ENCODE results near the gene SLC7A1. TPM values are rescaled to one million over a fixed set of nuclear protein-coding genes. Genes with fewer than 3 reads are reported as not detected.
"Not testable (repeated sequence)": the region's sequence is repeated elsewhere in the genome, so short reads cannot be mapped to it uniquely, and the experiment has no call there.

SLC7A1 gene
- total RNA-seq, result 111 and 114 TPM in 2 replicates

- Mint-ChIP-seq H3K27me3 (ENCODE audit: low read depth) (peaks cover 2% of the 10 kb centered on the region), H3K4me3 (ENCODE audit: low read depth) (peak within 1 kb of the TSS; percentile 90), H3K4me1 (ENCODE audit: low read depth) (peaks cover 39% of the 10 kb centered on the region), H3K36me3 (ENCODE audit: low read depth) (peaks cover 33% of the 10 kb centered on the region), H3K27ac (peak within 1 kb of the TSS; percentile 95), H3K9me3 (no peaks in the 10 kb centered on the region)
- peak; percentile 85 for DNase-seq (ENCODE audit: low spot score)
- intact Hi-C loops (cut with micrococcal nuclease), result loop anchor here (1.0 to 2.0 kb wide), 3 partner anchors 53 to 520 kb away; partner anchors contain the start of gene UBL3
These were observed at the start of gene SLC7A1 for GRCh38 chr13:29595380-29596063. TSS of gene SLC7A1 (minus strand) at chr13:29595688. CDS start at chr13:29536188, 59,500 bp downstream.

GRCh38 chr13:29640665-29641064, 45.2 kb upstream of the SLC7A1 start:
- H3K9me3 Mint-ChIP-seq, result no peaks in the 10 kb centered on the region
- DNase-seq (ENCODE audit: low spot score), result no peak
- H3K27me3 Mint-ChIP-seq (ENCODE audit: low read depth), result peaks cover 9% of the 10 kb centered on the region
- no peaks in the 10 kb centered on the region for H3K4me1 Mint-ChIP-seq (ENCODE audit: low read depth)
- intact Hi-C loops (cut with micrococcal nuclease), result no loop called here
- H3K4me3 Mint-ChIP-seq (ENCODE audit: low read depth), result no peak overlapping the region
- no peak overlapping the region for H3K27ac Mint-ChIP-seq
- H3K36me3 Mint-ChIP-seq (ENCODE audit: low read depth), result no peaks in the 10 kb centered on the region

- H3K9me3 Mint-ChIP-seq; intact Hi-C loops (cut with micrococcal nuclease); DNase-seq (ENCODE audit: low spot score); H3K4me3 Mint-ChIP-seq (ENCODE audit: low read depth); H3K27ac Mint-ChIP-seq; H3K4me1 Mint-ChIP-seq (ENCODE audit: low read depth); H3K36me3 Mint-ChIP-seq (ENCODE audit: low read depth): not testable (repeated sequence)
- peaks cover 27% of the 10 kb centered on the region for H3K27me3 Mint-ChIP-seq (ENCODE audit: low read depth)
These were observed 41.3 kb upstream of the SLC7A1 start for GRCh38 chr13:29636831-29637230.

DNA sequence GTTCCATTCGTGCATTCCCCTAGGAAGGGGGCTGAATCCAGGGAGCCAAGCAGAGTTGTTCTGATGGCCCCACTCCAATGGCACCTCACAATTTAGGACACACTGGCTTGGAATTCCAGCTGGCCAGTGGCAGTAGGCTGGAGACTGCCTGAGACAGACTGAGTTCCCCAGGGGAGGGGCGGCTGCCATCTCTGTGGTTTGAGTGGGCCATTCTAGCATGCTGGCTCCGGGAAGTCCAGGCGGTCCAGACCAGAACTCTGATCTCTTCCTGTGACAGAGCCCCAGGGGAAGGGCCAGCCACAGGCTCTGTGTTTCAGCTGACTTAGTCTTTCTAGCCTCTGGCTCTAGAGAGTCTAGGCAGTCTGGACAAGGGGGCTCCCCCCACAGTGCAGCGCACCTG, 29.5 kb upstream of the SLC7A1 start:
- peaks cover 36% of the 10 kb centered on the region for H3K27me3 Mint-ChIP-seq (ENCODE audit: low read depth)
- intact Hi-C loops (cut with micrococcal nuclease), result no loop called here

DNA sequence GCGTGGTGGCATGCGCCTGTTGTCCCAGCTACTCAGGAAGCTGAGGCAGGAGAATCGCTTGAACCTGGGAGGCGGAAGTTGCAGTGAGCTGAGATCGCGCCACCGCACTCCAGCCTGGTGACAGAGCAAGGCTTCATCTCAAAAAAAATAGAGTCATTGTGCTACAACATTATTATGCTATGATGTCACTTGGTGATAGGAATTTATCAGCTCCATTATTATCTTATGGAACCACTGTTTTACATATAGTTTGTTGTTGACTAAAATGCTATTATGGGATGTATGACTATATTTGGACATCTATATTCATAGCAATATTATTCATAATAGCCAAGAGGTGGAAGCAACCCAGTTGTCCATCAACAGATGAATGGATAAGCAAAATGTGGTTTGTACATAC, 26.4 kb upstream of the SLC7A1 start:
- Mint-ChIP-seq H3K4me1 (ENCODE audit: low read depth) (no peaks in the 10 kb centered on the region), H3K36me3 (ENCODE audit: low read depth) (no peaks in the 10 kb centered on the region), H3K9me3 (no peaks in the 10 kb centered on the region), H3K27me3 (ENCODE audit: low read depth) (peaks cover 19% of the 10 kb centered on the region), H3K27ac (no peak overlapping the region), H3K4me3 (ENCODE audit: low read depth) (no peak overlapping the region)
- intact Hi-C loops (cut with micrococcal nuclease), result no loop called here
- no peak for DNase-seq (ENCODE audit: low spot score)

More for the DNA sequence above, 29.5 kb upstream of the SLC7A1 start:
- no peaks in the 10 kb centered on the region for H3K4me1 Mint-ChIP-seq (ENCODE audit: low read depth)
- H3K9me3 Mint-ChIP-seq, result no peaks in the 10 kb centered on the region
- H3K4me3 Mint-ChIP-seq (ENCODE audit: low read depth), result no peak overlapping the region
- no peak for DNase-seq (ENCODE audit: low spot score)
- H3K27ac Mint-ChIP-seq, result no peak overlapping the region
- H3K36me3 Mint-ChIP-seq (ENCODE audit: low read depth), result no peaks in the 10 kb centered on the region

- intact Hi-C loops (cut with micrococcal nuclease), result no loop called here
- DNase-seq (ENCODE audit: low spot score), result no peak
- Mint-ChIP-seq H3K4me3 (ENCODE audit: low read depth) (no peak overlapping the region), H3K27me3 (ENCODE audit: low read depth) (peaks cover 20% of the 10 kb centered on the region), H3K36me3 (ENCODE audit: low read depth) (no peaks in the 10 kb centered on the region), H3K4me1 (ENCODE audit: low read depth) (no peaks in the 10 kb centered on the region), H3K27ac (no peak overlapping the region), H3K9me3 (no peaks in the 10 kb centered on the region)
These were observed 25.7 kb upstream of the SLC7A1 start for GRCh38 chr13:29621051-29621800.

GRCh38 chr13:29619995-29620394, 24.5 kb upstream of the SLC7A1 start:
- H3K27ac Mint-ChIP-seq, result no peak overlapping the region
- intact Hi-C loops (cut with micrococcal nuclease), result no loop called here
- H3K4me3 Mint-ChIP-seq (ENCODE audit: low read depth), result no peak overlapping the region
- H3K9me3 Mint-ChIP-seq, result no peaks in the 10 kb centered on the region
- no peaks in the 10 kb centered on the region for H3K4me1 Mint-ChIP-seq (ENCODE audit: low read depth)
- no peaks in the 10 kb centered on the region for H3K36me3 Mint-ChIP-seq (ENCODE audit: low read depth)
- peaks cover 28% of the 10 kb centered on the region for H3K27me3 Mint-ChIP-seq (ENCODE audit: low read depth)
- no peak for DNase-seq (ENCODE audit: low spot score)

DNA sequence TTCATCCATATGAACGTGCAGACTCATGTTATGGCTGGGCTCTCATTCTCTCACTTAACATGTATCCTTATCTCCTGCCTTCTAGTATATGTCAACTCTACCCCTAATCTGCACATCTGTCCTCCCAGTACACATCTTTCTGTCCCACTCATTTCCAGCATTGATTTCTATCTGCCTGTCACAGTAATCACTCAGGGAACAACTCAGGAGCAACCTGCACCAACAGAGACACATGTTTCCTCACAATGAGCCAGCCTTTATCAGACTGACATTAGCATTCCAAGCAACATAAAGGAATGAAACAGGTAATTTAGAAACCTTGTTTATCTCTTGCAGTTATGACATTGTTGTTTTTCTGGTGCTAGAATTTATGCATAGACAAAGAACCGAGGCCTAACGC, 17.6 kb upstream of the SLC7A1 start:
- intact Hi-C loops (cut with micrococcal nuclease), result no loop called here
- Mint-ChIP-seq H3K27ac (no peak overlapping the region), H3K27me3 (ENCODE audit: low read depth) (peaks cover 51% of the 10 kb centered on the region), H3K4me1 (ENCODE audit: low read depth) (no peaks in the 10 kb centered on the region), H3K36me3 (ENCODE audit: low read depth) (no peaks in the 10 kb centered on the region), H3K9me3 (no peaks in the 10 kb centered on the region), H3K4me3 (ENCODE audit: low read depth) (no peak overlapping the region)
- no peak for DNase-seq (ENCODE audit: low spot score)

- Mint-ChIP-seq H3K9me3 (no peaks in the 10 kb centered on the region), H3K36me3 (ENCODE audit: low read depth) (no peaks in the 10 kb centered on the region), H3K4me1 (ENCODE audit: low read depth) (peaks cover 2% of the 10 kb centered on the region), H3K27me3 (ENCODE audit: low read depth) (peaks cover 43% of the 10 kb centered on the region), H3K4me3 (ENCODE audit: low read depth) (no peak overlapping the region), H3K27ac (no peak overlapping the region)
- intact Hi-C loops (cut with micrococcal nuclease), result no loop called here
- DNase-seq (ENCODE audit: low spot score), result no peak
These were observed 12.0 kb upstream of the SLC7A1 start for GRCh38 chr13:29607465-29607864.

DNA sequence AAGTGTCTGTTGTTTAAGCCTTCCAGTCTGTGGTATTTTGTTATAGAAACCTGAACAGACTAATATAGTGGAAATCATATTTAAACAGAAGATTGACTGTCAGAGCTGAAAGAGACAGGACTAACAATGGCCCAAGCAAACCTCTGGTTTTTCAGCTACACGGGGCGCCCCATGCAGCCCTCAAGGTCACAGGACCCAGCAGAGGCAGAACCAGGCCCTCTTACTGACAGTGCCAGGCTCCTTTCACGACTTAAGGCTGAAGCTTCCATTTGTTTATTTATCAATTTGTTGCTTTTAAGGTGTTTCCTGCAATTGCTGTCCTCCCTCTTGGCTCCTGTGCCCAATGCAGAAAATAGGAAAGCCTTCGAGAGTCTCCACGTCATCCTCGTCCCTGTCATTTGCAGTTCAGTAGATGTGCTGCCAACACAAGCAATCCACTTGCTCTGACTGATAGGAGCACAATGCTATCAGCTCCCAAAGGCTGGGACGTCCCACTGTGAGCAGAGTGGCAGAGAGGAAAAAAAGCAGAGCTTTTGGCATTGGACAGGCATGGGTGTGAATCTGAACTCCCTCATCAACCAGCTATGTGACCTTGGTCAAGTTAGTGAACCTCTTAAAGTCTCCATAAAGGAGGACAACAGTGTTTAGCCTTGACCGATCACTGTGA, 10.5 kb upstream of the SLC7A1 start:
- Mint-ChIP-seq H3K4me1 (ENCODE audit: low read depth) (peaks cover 2% of the 10 kb centered on the region), H3K4me3 (ENCODE audit: low read depth) (no peak overlapping the region), H3K27me3 (ENCODE audit: low read depth) (peaks cover 45% of the 10 kb centered on the region), H3K36me3 (ENCODE audit: low read depth) (no peaks in the 10 kb centered on the region), H3K9me3 (no peaks in the 10 kb centered on the region), H3K27ac (no peak overlapping the region)
- DNase-seq (ENCODE audit: low spot score), result no peak
- intact Hi-C loops (cut with micrococcal nuclease), result no loop called here

DNA sequence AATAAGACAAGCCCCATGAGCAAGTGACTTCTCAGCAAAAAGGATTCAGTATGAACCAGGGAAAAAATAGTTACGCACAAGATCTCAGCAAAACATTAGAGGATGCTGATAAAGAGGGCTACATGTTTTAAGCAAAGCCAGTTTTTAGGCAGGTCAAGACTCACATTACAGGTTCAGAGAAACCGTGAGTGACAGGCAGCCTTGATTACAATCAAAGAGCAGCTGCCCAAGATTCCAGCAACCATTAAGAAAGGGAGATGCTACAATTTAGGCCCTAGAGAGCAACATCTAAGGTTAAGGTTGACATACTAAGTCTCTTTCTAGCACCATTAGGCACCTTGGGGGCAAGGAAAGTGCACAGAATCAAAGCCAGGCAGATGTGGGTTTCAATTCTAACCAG, 2.8 kb upstream of the SLC7A1 start:
- H3K4me3 Mint-ChIP-seq (ENCODE audit: low read depth), result no peak overlapping the region
- H3K9me3 Mint-ChIP-seq, result no peaks in the 10 kb centered on the region
- DNase-seq (ENCODE audit: low spot score), result no peak
- peaks cover 12% of the 10 kb centered on the region for H3K36me3 Mint-ChIP-seq (ENCODE audit: low read depth)
- peaks cover 12% of the 10 kb centered on the region for H3K27me3 Mint-ChIP-seq (ENCODE audit: low read depth)
- no peak overlapping the region for H3K27ac Mint-ChIP-seq
- H3K4me1 Mint-ChIP-seq (ENCODE audit: low read depth), result peaks cover 18% of the 10 kb centered on the region
- intact Hi-C loops (cut with micrococcal nuclease), result no loop called here

DNA sequence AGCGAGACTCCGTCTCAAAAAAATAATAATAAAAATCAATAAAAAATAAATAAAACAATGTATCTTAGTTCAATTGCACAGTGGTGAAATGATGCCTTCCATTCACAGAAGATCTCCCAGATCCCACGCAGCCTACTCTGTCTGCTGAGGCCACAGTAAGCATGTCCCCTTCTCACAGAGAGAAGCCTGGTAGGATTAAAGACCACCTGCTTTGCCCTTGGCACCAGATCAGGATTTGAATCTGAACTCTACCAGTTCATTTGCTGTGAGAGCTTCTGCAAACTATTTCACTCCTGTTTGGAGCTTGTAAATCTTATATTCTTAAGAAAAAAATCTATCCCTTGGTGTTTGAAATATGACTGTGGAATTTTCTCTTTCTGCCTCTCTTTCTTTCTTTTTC, 2.2 kb upstream of the SLC7A1 start:
- no peak for DNase-seq (ENCODE audit: low spot score)
- H3K4me3 Mint-ChIP-seq (ENCODE audit: low read depth), result no peak overlapping the region
- H3K27ac Mint-ChIP-seq, result no peak overlapping the region
- H3K36me3 Mint-ChIP-seq (ENCODE audit: low read depth), result peaks cover 16% of the 10 kb centered on the region
- H3K9me3 Mint-ChIP-seq, result no peaks in the 10 kb centered on the region
- peaks cover 7% of the 10 kb centered on the region for H3K27me3 Mint-ChIP-seq (ENCODE audit: low read depth)
- intact Hi-C loops (cut with micrococcal nuclease), result no loop called here
- H3K4me1 Mint-ChIP-seq (ENCODE audit: low read depth), result peaks cover 22% of the 10 kb centered on the region

DNA sequence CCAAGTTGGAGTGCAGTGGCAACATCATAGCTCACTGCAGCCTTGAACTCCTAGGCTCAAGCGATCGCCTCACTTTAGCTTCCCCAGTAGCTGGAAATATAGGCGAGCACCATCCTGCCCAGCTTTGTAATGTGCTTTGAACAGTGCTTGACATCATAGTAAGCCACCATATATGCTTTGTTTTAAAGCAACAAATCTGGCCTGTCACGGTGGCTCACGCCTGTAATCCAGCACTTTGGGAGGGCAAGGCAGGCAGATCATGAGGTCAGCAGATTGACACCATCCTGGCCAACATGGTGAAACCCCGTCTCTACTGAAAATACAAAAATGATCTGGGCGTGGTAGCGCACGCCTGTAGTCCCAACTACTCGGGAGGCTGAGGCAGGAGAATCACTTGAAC, 1.8 kb upstream of the SLC7A1 start:
- DNase-seq (ENCODE audit: low spot score), result no peak
- no peak overlapping the region for H3K27ac Mint-ChIP-seq
- H3K4me3 Mint-ChIP-seq (ENCODE audit: low read depth), result no peak overlapping the region
- intact Hi-C loops (cut with micrococcal nuclease), result no loop called here
- H3K9me3 Mint-ChIP-seq, result no peaks in the 10 kb centered on the region
- H3K27me3 Mint-ChIP-seq (ENCODE audit: low read depth), result peaks cover 5% of the 10 kb centered on the region
- H3K4me1 Mint-ChIP-seq (ENCODE audit: low read depth), result peaks cover 27% of the 10 kb centered on the region
- H3K36me3 Mint-ChIP-seq (ENCODE audit: low read depth), result peaks cover 20% of the 10 kb centered on the region
